ENCODE results near the gene MARCHF10. TPM values are rescaled to one million over a fixed set of nuclear protein-coding genes. Genes with fewer than 3 reads are reported as not detected.

Gene MARCHF10
- total and polyA plus RNA-seq, 9 of the 15 experiments (the other 6 are each of a cell fraction or from before 2014, with no cell fraction given): not detected

GRCh38 chr17:62671553-62671952 is 136.6 kb downstream of the MARCHF10 start (continued):
- TF ChIP-seq WHSC1 (IDR thresholded peaks at IDR 0.05; ENCODE audit: low read length) (no peak), ZBTB11 (CRISPR knock-in tag; IDR thresholded peaks at IDR 0.05) (peak in 1 of 3 experiments; percentile 6; a peak in 1 of 6 replicates), CREB1 (IDR thresholded peaks at IDR 0.05) (no peak), CREB1 (CRISPR knock-in tag; IDR thresholded peaks at IDR 0.05) (no peak), NKRF (IDR thresholded peaks at IDR 0.05; ENCODE audit: borderline replicate concordance) (no peak), NFIC (IDR thresholded peaks at IDR 0.05) (peak; percentile 98), EGR1 (conservative IDR thresholded peaks at IDR 0.05) (peak; percentile 68), CTCF (IDR thresholded peaks at IDR 0.05 in 2 of 3, conservative IDR thresholded peaks at IDR 0.05 in 1 of 3; ENCODE audit: insufficient read depth in 2 of 3, low read depth in 1 of 3, low read length in 3 of 3) (peak in 2 of 3 experiments; percentile 39 to 46; a peak in 3 of 6 replicates), TSC22D4 (tag; IDR thresholded peaks at IDR 0.05) (no peak)

Measured in K562 (cell line).